Measurements from ENCODE around the gene GAS7. TPM values are rescaled to one million over a fixed set of nuclear protein-coding genes. Genes with fewer than 3 reads are reported as not detected.

The GAS7 gene
- polyA plus RNA-seq, 2 donors: 6.4 to 7.7 TPM

DNA sequence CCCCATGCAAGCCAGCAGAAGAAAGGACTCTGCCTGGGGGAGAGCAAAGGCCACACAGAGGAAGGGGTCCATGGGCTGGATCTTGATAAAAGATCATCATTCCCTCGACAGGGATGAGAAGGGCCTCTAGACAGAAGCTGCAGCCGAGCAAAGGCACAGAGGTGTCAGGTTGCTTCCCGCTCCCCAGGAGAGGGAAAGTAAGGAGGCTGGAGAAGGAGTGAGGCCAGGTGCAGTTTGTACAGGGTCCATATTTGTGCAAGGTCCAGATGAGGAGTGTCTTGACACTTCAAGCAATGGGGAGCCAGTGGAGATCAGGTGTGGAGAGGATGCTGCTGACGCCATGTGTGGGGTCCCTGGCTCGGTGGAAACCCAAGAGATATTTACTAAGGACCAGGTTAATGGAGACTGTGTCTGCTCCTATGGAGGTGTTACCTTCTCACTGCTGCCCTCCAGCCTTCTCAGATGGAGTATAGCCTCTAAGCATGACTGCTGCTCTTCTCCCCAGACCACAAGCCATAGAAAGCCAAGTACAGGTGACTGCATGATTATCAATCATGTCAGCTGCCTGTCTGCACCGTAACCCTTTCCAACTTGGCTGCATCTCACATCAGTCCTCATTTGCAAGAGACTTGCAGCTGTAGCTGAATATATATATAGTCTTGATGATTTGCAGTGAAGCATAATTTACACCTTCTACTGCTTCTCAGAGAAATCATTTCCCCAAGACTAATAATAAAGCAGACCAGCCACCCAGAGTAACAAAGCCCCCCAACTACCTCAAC is 21.1 kb downstream of the GAS7 start:
- Histone ChIP-seq H3K4me3 (ENCODE audit: low read depth in 1 of 2, low read length in 2 of 2) (no peak overlapping the region), H3K27ac (ENCODE audit: low read depth in 2 of 2, low read length in 1 of 2) (no peak overlapping the region), H3K36me3 (ENCODE audit: control insufficient read depth in 2 of 2, insufficient read depth in 2 of 2, low read length in 1 of 2) (no peaks in the 10 kb centered on the region), H3K4me1 (ENCODE audit: control insufficient read depth in 2 of 2, insufficient read depth in 2 of 2, low read length in 1 of 2) (peaks cover 0 to 2% of the 10 kb centered on the region in 2 donors), H3K27me3 (ENCODE audit: control insufficient read depth in 1 of 2, insufficient read depth in 2 of 2, low read length in 2 of 2) (no peaks in the 10 kb centered on the region), H3K9me3 (ENCODE audit: control insufficient read depth in 2 of 2, insufficient read depth in 1 of 2, low read depth in 1 of 2, low read length in 1 of 2) (no peaks in the 10 kb centered on the region)
- 65 to 69% methylated on average over 6 of the region's 6 CpGs for WGBS, 2 donors

DNA sequence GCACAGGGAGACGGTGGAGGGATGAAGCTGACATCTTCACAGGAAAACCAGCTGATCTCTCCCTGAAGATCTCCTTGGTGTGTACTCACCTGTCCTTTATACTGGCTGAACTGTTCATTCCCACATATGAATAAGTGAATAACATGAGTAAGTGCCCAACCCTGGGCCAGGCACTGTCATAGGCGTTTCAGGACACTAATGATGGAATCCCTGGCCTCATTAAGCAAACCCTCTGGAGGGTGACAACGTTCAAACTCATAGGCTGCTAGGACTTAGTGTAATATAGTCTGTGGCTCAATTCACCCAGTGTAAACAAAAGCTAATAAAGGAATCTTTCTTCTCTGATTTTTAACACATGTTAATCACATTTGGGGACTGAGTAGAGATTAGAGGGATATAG is 24.5 kb downstream of the GAS7 start:
- Histone ChIP-seq H3K27me3 (ENCODE audit: control insufficient read depth in 1 of 2, insufficient read depth in 2 of 2, low read length in 2 of 2) (no peaks in the 10 kb centered on the region), H3K9me3 (ENCODE audit: control insufficient read depth in 2 of 2, insufficient read depth in 1 of 2, low read depth in 1 of 2, low read length in 1 of 2) (no peaks in the 10 kb centered on the region), H3K36me3 (ENCODE audit: control insufficient read depth in 2 of 2, insufficient read depth in 2 of 2, low read length in 1 of 2) (no peaks in the 10 kb centered on the region), H3K4me3 (ENCODE audit: low read depth in 1 of 2, low read length in 2 of 2) (no peak overlapping the region), H3K27ac (ENCODE audit: low read depth in 2 of 2, low read length in 1 of 2) (no peak overlapping the region), H3K4me1 (ENCODE audit: control insufficient read depth in 2 of 2, insufficient read depth in 2 of 2, low read length in 1 of 2) (peaks cover 0 to 5% of the 10 kb centered on the region in 2 donors)
- 55 to 58% methylated on average over 3 of the region's 3 CpGs for WGBS, 2 donors

DNA sequence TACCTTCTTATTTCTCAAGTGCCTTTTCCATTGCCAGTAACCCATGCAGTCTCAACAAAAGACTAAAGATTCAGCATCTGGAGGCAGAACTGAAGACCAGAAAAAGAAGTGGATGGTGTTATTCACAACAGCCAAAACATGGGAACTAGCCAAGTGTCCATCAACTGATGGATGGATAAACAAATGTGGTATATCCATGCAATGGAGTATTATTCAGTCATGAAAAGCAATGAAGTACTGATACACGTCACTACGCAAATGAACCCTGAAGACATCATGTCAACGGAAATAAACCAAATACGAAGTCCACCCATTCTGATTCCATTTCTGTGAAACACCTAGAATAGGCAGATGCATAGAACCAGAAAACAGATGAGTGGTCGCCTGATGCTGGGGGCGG is 25.6 kb downstream of the GAS7 start:
- 89 to 97% methylated on average over 6 of the region's 6 CpGs for WGBS, 2 donors
- Histone ChIP-seq H3K9me3 (ENCODE audit: control insufficient read depth in 2 of 2, insufficient read depth in 1 of 2, low read depth in 1 of 2, low read length in 1 of 2) (no peaks in the 10 kb centered on the region), H3K27ac (ENCODE audit: low read depth in 2 of 2, low read length in 1 of 2) (no peak overlapping the region), H3K4me3 (ENCODE audit: low read depth in 1 of 2, low read length in 2 of 2) (no peak overlapping the region), H3K4me1 (ENCODE audit: control insufficient read depth in 2 of 2, insufficient read depth in 2 of 2, low read length in 1 of 2) (peaks cover 0 to 5% of the 10 kb centered on the region in 2 donors), H3K36me3 (ENCODE audit: control insufficient read depth in 2 of 2, insufficient read depth in 2 of 2, low read length in 1 of 2) (no peaks in the 10 kb centered on the region), H3K27me3 (ENCODE audit: control insufficient read depth in 1 of 2, insufficient read depth in 2 of 2, low read length in 2 of 2) (no peaks in the 10 kb centered on the region)

DNA sequence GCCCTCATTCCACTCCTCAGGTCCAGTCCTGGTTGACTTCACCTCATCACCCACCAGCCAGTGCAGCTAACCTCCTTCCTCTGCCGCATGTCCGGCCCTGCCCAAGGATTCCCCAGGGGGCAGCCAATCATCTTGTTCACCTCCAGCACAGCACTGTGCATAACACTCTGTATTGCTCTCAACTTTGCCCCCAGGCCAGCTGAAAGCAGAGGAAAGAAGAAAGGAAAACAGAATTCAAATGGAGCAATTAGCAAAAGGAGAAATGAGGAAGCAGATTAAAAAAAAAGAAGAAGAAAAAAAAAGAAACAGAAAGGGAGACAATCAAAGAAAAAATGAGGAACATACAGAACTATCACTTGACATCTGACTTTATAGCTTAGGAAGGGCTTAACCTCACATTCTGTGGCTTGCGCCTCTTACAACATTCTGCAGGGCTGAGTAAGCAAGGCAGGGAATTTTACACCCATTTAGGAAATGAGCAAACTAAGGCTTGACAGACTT is 26.1 kb downstream of the GAS7 start:
- Histone ChIP-seq H3K4me1 (ENCODE audit: control insufficient read depth in 2 of 2, insufficient read depth in 2 of 2, low read length in 1 of 2) (peaks cover 0 to 5% of the 10 kb centered on the region in 2 donors), H3K27me3 (ENCODE audit: control insufficient read depth in 1 of 2, insufficient read depth in 2 of 2, low read length in 2 of 2) (no peaks in the 10 kb centered on the region), H3K9me3 (ENCODE audit: control insufficient read depth in 2 of 2, insufficient read depth in 1 of 2, low read depth in 1 of 2, low read length in 1 of 2) (no peaks in the 10 kb centered on the region), H3K4me3 (ENCODE audit: low read depth in 1 of 2, low read length in 2 of 2) (no peak overlapping the region), H3K27ac (ENCODE audit: low read depth in 2 of 2, low read length in 1 of 2) (no peak overlapping the region), H3K36me3 (ENCODE audit: control insufficient read depth in 2 of 2, insufficient read depth in 2 of 2, low read length in 1 of 2) (no peaks in the 10 kb centered on the region)
- WGBS, 2 donors: 41 to 62% methylated on average over 3 of the region's 3 CpGs

DNA sequence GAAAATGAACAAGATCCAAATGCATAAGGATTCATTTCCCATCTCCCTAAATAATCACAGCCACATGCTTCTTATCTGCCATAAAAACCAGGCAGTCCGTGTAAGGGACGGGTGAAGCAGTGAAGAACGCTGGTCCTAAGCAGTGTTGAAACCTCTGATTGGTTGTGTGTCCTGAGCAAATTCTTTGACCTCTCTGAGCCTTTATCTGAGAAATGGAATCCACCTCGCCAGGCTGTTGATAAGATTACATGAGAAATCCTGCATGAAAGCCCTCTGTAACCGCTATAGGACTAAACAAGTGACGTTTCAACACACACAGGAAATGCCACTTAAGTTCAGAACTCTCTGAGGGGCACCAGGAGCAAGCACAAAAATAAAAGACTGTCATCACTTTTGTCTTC is 26.8 kb downstream of the GAS7 start:
- Histone ChIP-seq H3K27me3 (ENCODE audit: control insufficient read depth in 1 of 2, insufficient read depth in 2 of 2, low read length in 2 of 2) (no peaks in the 10 kb centered on the region), H3K4me1 (ENCODE audit: control insufficient read depth in 2 of 2, insufficient read depth in 2 of 2, low read length in 1 of 2) (peaks cover 0 to 5% of the 10 kb centered on the region in 2 donors), H3K9me3 (ENCODE audit: control insufficient read depth in 2 of 2, insufficient read depth in 1 of 2, low read depth in 1 of 2, low read length in 1 of 2) (no peaks in the 10 kb centered on the region), H3K36me3 (ENCODE audit: control insufficient read depth in 2 of 2, insufficient read depth in 2 of 2, low read length in 1 of 2) (no peaks in the 10 kb centered on the region), H3K4me3 (ENCODE audit: low read depth in 1 of 2, low read length in 2 of 2) (no peak overlapping the region), H3K27ac (ENCODE audit: low read depth in 2 of 2, low read length in 1 of 2) (no peak overlapping the region)
- 31 to 52% methylated on average over 6 of the region's 6 CpGs for WGBS, 2 donors

DNA sequence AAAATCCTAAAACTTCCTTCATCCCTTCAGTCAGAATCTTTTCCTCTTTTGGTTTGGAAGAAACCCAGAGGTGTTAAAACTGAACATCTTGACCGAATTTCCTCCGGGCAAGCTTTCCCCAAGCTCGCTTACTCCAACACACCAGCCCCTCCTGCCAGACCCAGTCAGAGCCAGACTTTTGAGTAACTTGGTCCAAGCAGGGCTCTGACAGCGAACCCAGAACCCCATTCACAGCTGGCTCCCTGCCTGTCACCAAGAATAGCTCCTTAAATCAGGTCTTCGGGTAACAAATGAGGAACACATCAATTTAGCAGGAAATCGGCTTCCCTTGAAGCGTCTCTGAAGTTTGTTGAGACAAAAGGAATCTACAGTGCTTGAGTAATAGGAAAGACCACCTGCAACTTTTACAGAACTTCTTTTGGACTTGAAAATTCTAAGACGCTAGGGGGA is 27.3 kb downstream of the GAS7 start:
- H3K27ac ChIP-seq (ENCODE audit: low read depth in 2 of 2, low read length in 1 of 2): no peak overlapping the region
- WGBS, 2 donors: 45 to 55% methylated on average over 8 of the region's 8 CpGs
- H3K4me3 ChIP-seq (ENCODE audit: low read depth in 1 of 2, low read length in 2 of 2): no peak overlapping the region
- peaks cover 0 to 5% of the 10 kb centered on the region in 2 donors for H3K4me1 ChIP-seq (ENCODE audit: control insufficient read depth in 2 of 2, insufficient read depth in 2 of 2, low read length in 1 of 2)
- no peaks in the 10 kb centered on the region for H3K36me3 ChIP-seq (ENCODE audit: control insufficient read depth in 2 of 2, insufficient read depth in 2 of 2, low read length in 1 of 2)
- no peaks in the 10 kb centered on the region for H3K27me3 ChIP-seq (ENCODE audit: control insufficient read depth in 1 of 2, insufficient read depth in 2 of 2, low read length in 2 of 2)
- H3K9me3 ChIP-seq (ENCODE audit: control insufficient read depth in 2 of 2, insufficient read depth in 1 of 2, low read depth in 1 of 2, low read length in 1 of 2): no peaks in the 10 kb centered on the region

DNA sequence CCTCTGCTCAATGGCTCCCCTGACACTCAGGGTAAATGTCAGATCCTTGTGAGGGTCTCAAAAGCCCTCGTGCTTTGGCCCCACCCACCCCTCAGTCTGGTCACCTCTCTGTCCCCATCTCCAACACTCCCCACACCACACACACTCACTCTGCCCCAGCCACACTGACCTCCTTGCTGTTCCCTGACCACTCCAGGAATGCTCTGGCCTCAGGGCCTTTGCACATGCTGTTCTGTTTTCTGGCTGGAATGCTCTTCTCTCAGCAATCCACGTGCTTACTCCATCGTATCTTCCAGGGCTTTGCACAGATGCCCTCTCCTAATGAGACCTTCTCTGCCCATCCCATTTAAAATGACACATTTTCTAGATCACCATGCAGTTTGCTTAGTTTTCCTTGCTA is 28.2 kb downstream of the GAS7 start:
- Histone ChIP-seq H3K4me3 (ENCODE audit: low read depth in 1 of 2, low read length in 2 of 2) (no peak overlapping the region), H3K9me3 (ENCODE audit: control insufficient read depth in 2 of 2, insufficient read depth in 1 of 2, low read depth in 1 of 2, low read length in 1 of 2) (no peaks in the 10 kb centered on the region), H3K27ac (ENCODE audit: low read depth in 2 of 2, low read length in 1 of 2) (no peak overlapping the region), H3K36me3 (ENCODE audit: control insufficient read depth in 2 of 2, insufficient read depth in 2 of 2, low read length in 1 of 2) (no peaks in the 10 kb centered on the region), H3K27me3 (ENCODE audit: control insufficient read depth in 1 of 2, insufficient read depth in 2 of 2, low read length in 2 of 2) (no peaks in the 10 kb centered on the region), H3K4me1 (ENCODE audit: control insufficient read depth in 2 of 2, insufficient read depth in 2 of 2, low read length in 1 of 2) (peaks cover 0 to 5% of the 10 kb centered on the region in 2 donors)
- WGBS, 2 donors: 63 to 83% methylated on average over 3 of the region's 3 CpGs

DNA sequence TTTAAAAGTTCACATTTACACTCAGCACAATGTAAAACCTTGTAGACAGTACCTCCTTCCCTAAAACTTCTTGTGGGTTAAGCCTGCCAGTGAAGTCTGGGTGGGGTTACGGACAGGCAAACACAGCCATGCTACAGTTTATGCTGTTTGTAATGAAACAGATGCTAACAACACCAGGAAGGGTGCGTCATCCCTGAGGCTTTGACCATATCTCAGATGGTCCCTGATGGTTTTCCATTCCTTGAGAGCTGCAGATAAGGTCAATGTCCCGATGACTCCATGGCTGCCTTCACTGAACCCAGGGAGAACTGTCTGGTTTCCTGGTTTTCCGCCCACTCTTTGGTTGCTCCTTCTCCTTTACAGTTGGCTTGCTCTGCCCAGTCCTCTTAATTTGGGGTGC is 29.1 kb downstream of the GAS7 start:
- WGBS, 2 donors: 81 to 83% methylated on average over 4 of the region's 4 CpGs
- H3K36me3 ChIP-seq (ENCODE audit: control insufficient read depth in 2 of 2, insufficient read depth in 2 of 2, low read length in 1 of 2): no peaks in the 10 kb centered on the region
- no peaks in the 10 kb centered on the region for H3K27me3 ChIP-seq (ENCODE audit: control insufficient read depth in 1 of 2, insufficient read depth in 2 of 2, low read length in 2 of 2)
- H3K27ac ChIP-seq (ENCODE audit: low read depth in 2 of 2, low read length in 1 of 2): no peak overlapping the region
- H3K9me3 ChIP-seq (ENCODE audit: control insufficient read depth in 2 of 2, insufficient read depth in 1 of 2, low read depth in 1 of 2, low read length in 1 of 2): no peaks in the 10 kb centered on the region
- H3K4me3 ChIP-seq (ENCODE audit: low read depth in 1 of 2, low read length in 2 of 2): no peak overlapping the region
- H3K4me1 ChIP-seq (ENCODE audit: control insufficient read depth in 2 of 2, insufficient read depth in 2 of 2, low read length in 1 of 2): peaks cover 0 to 5% of the 10 kb centered on the region in 2 donors

DNA sequence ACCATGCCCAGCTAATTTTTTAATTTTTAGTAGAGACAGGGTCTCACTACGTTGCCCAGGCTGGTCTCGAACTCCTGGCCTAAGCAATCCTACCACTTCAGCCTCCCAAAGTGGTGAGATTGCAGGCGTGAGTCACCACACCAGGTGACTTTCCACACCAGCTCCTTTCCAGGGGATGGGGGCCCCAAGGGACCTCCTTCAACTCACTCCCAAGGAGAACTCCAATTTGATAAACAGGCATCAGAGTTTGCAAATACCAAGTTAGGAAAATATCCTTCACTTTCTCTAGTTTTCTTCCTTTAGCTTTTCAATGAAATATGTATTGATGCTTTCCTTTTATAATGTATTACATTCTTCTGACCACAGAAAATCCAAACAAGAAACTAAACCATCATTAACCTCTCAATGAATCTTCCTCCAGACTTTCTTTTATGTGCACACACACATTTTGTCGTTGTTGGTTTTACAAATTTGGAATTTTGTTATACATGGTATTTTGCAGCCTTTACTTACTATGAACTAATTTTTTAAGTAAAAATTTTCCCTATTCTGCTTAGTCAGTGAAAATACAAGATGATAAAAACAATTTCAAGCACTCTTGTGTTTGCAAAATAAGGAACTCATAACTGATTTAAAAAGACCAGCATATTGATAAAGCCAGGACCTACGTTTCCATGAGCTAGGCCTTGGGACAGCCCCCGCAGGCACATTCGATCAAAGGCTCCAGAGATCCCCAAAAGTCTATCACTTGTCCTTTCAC is 32.0 kb downstream of the GAS7 start:
- 81 to 83% methylated on average over 7 of the region's 7 CpGs for WGBS, 2 donors
- no peaks in the 10 kb centered on the region for H3K27me3 ChIP-seq (ENCODE audit: control insufficient read depth in 1 of 2, insufficient read depth in 2 of 2, low read length in 2 of 2)
- no peak overlapping the region for H3K27ac ChIP-seq (ENCODE audit: low read depth in 2 of 2, low read length in 1 of 2)
- H3K4me3 ChIP-seq (ENCODE audit: low read depth in 1 of 2, low read length in 2 of 2): no peak overlapping the region
- no peaks in the 10 kb centered on the region for H3K9me3 ChIP-seq (ENCODE audit: control insufficient read depth in 2 of 2, insufficient read depth in 1 of 2, low read depth in 1 of 2, low read length in 1 of 2)
- no peaks in the 10 kb centered on the region for H3K4me1 ChIP-seq (ENCODE audit: control insufficient read depth in 2 of 2, insufficient read depth in 2 of 2, low read length in 1 of 2)
- H3K36me3 ChIP-seq (ENCODE audit: control insufficient read depth in 2 of 2, insufficient read depth in 2 of 2, low read length in 1 of 2): no peaks in the 10 kb centered on the region

Measured in esophagus (tissue), 2 donors.